Activated naive CD4-positive, alpha-beta T cell treated with anti-CD3 and anti-CD28 coated beads for 36 hours (primary cell): ENCODE data around the gene RFPL1. TPM values are rescaled to one million over a fixed set of nuclear protein-coding genes. Genes with fewer than 3 reads are reported as not detected.

Experiments used
- CTCF ChIA-PET: fragments of 350-600 bp; sonication (Branson Sonifier 250); formaldehyde crosslinking; loops from one replicate; lab custom pipeline; 2021; ENCODE audit warnings: antibody characterized with exemption; lab: Charles Lee
- DNase-seq: peaks from one replicate; pipeline ENCODE4 v3.0.0-alpha.2; 2020
- H3K27ac Mint-ChIP-seq: one replicate; pipeline ENCODE4 v1.8.0; 2021; ENCODE audit warnings: mild to moderate bottlenecking, mixed read lengths
- H3K27me3 Mint-ChIP-seq: one replicate; pipeline ENCODE4 v1.8.0; 2021; ENCODE audit warnings: low read depth, mixed read lengths
- H3K36me3 Mint-ChIP-seq: one replicate; pipeline ENCODE4 v1.8.0; 2021; ENCODE audit warnings: low read depth, mixed read lengths
- H3K4me1 Mint-ChIP-seq: one replicate; pipeline ENCODE4 v1.8.0; 2021; ENCODE audit warnings: low read depth, mixed read lengths
- H3K4me3 Mint-ChIP-seq: one replicate; pipeline ENCODE4 v1.8.0; 2021; ENCODE audit warnings: mild to moderate bottlenecking, moderate library complexity, mixed read lengths
- H3K9me3 Mint-ChIP-seq: one replicate; pipeline ENCODE4 v1.8.0; 2021; ENCODE audit warnings: mixed read lengths
- intact Hi-C: fragments of 100-400 bp; cut with micrococcal nuclease; formaldehyde crosslinking; loops from one replicate; pipeline ENCODE4 v1.15.1; 2023
- total RNA-seq, 2 experiments: library from RNA; stranded (reverse); gene quantifications; one replicate each; pipeline ENCODE4 v1.2.3, GENCODE V29; 2021

The RFPL1 gene
- total RNA-seq, 2 experiments from 2014 or later: not detected

- H3K4me3 Mint-ChIP-seq: no peak overlapping the region
Observed at GRCh38 chr22:29463629-29464028, 25.2 kb downstream of the RFPL1 start.

GRCh38 chr22:29464581-29464980 is 26.2 kb downstream of the RFPL1 start:
- intact Hi-C loops: no loop called here
- H3K4me1 Mint-ChIP-seq: no peaks in the 10 kb centered on the region
- CTCF ChIA-PET: interaction anchor here (1.1 kb wide), 1 partner anchor 10 kb away, joined by 3 read pairs; no protein-coding TSS in a partner anchor
- H3K27ac Mint-ChIP-seq: no peak overlapping the region
- peaks cover 3% of the 10 kb centered on the region for H3K27me3 Mint-ChIP-seq
- no peaks in the 10 kb centered on the region for H3K36me3 Mint-ChIP-seq
- no peak overlapping the region for H3K4me3 Mint-ChIP-seq
- no peak for DNase-seq
- H3K9me3 Mint-ChIP-seq: no peaks in the 10 kb centered on the region

More at GRCh38 chr22:29463629-29464028, 25.2 kb downstream of the RFPL1 start:
- CTCF ChIA-PET: no interaction called here
- Mint-ChIP-seq H3K9me3 (no peaks in the 10 kb centered on the region), H3K27ac (no peak overlapping the region), H3K36me3 (no peaks in the 10 kb centered on the region), H3K4me1 (no peaks in the 10 kb centered on the region), H3K27me3 (peaks cover 3% of the 10 kb centered on the region)
- no peak for DNase-seq
- intact Hi-C loops: no loop called here

- Mint-ChIP-seq H3K36me3 (no peaks in the 10 kb centered on the region), H3K27me3 (peaks cover 9% of the 10 kb centered on the region), H3K9me3 (no peaks in the 10 kb centered on the region), H3K4me1 (no peaks in the 10 kb centered on the region), H3K27ac (no peak overlapping the region), H3K4me3 (peak overlapping the region; percentile 17)
- no peak for DNase-seq
- CTCF ChIA-PET: interaction anchor here (0.7 to 2.5 kb wide), 4 partner anchors 12 to 1066 kb away, joined by 3 to 10 read pairs (median 4); no protein-coding TSS in a partner anchor
- intact Hi-C loops: loop anchor here (1.0 kb wide), 1 partner anchor 74 kb away; no protein-coding TSS in a partner anchor
Observed at GRCh38 chr22:29469755-29470154, 31.4 kb downstream of the RFPL1 start.

- no peaks in the 10 kb centered on the region for H3K36me3 Mint-ChIP-seq
- no peaks in the 10 kb centered on the region for H3K9me3 Mint-ChIP-seq
- no peak overlapping the region for H3K27ac Mint-ChIP-seq
- peak overlapping the region; percentile 32 for H3K4me3 Mint-ChIP-seq
- DNase-seq: peak; percentile 80
- no peaks in the 10 kb centered on the region for H3K4me1 Mint-ChIP-seq
- CTCF ChIA-PET: interaction anchor here (0.6 to 2.5 kb wide), 10 partner anchors 13 to 1065 kb away, joined by 3 to 10 read pairs (median 4); no protein-coding TSS in a partner anchor
- intact Hi-C loops: loop anchor here (1.0 kb wide), 1 partner anchor 75 kb away; no protein-coding TSS in a partner anchor
- peaks cover 9% of the 10 kb centered on the region for H3K27me3 Mint-ChIP-seq
Observed at GRCh38 chr22:29470159-29470855, 31.9 kb downstream of the RFPL1 start.

GRCh38 chr22:29473001-29473400 is 34.6 kb downstream of the RFPL1 start:
- CTCF ChIA-PET: no interaction called here
- H3K4me3 Mint-ChIP-seq: no peak overlapping the region
- H3K36me3 Mint-ChIP-seq: no peaks in the 10 kb centered on the region
- H3K4me1 Mint-ChIP-seq: no peaks in the 10 kb centered on the region
- intact Hi-C loops: no loop called here
- no peak overlapping the region for H3K27ac Mint-ChIP-seq
- no peak for DNase-seq
- H3K9me3 Mint-ChIP-seq: no peaks in the 10 kb centered on the region
- H3K27me3 Mint-ChIP-seq: peaks cover 18% of the 10 kb centered on the region

GRCh38 chr22:29475550-29475949 is 37.2 kb downstream of the RFPL1 start:
- no peaks in the 10 kb centered on the region for H3K36me3 Mint-ChIP-seq
- H3K9me3 Mint-ChIP-seq: no peaks in the 10 kb centered on the region
- H3K27ac Mint-ChIP-seq: no peak overlapping the region
- peaks cover 5% of the 10 kb centered on the region for H3K4me1 Mint-ChIP-seq
- no peak overlapping the region for H3K4me3 Mint-ChIP-seq
- intact Hi-C loops: no loop called here
- CTCF ChIA-PET: interaction anchor here (0.9 kb wide), 1 partner anchor 80 kb away, joined by 3 read pairs; no protein-coding TSS in a partner anchor
- no peak for DNase-seq
- H3K27me3 Mint-ChIP-seq: peaks cover 36% of the 10 kb centered on the region

GRCh38 chr22:29476116-29476515 is 37.7 kb downstream of the RFPL1 start:
- no peak for DNase-seq
- no peaks in the 10 kb centered on the region for H3K36me3 Mint-ChIP-seq
- peaks cover 5% of the 10 kb centered on the region for H3K4me1 Mint-ChIP-seq
- intact Hi-C loops: no loop called here
- peaks cover 33% of the 10 kb centered on the region for H3K27me3 Mint-ChIP-seq
- H3K27ac Mint-ChIP-seq: no peak overlapping the region
- H3K4me3 Mint-ChIP-seq: no peak overlapping the region
- H3K9me3 Mint-ChIP-seq: no peaks in the 10 kb centered on the region
- CTCF ChIA-PET: no interaction called here

GRCh38 chr22:29477723-29478318 is 39.4 kb downstream of the RFPL1 start:
- H3K27ac Mint-ChIP-seq: no peak overlapping the region
- no peak for DNase-seq
- CTCF ChIA-PET: no interaction called here
- no peak overlapping the region for H3K4me3 Mint-ChIP-seq
- intact Hi-C loops: no loop called here
- no peaks in the 10 kb centered on the region for H3K36me3 Mint-ChIP-seq
- peaks cover 12% of the 10 kb centered on the region for H3K4me1 Mint-ChIP-seq
- H3K27me3 Mint-ChIP-seq: peaks cover 42% of the 10 kb centered on the region
- H3K9me3 Mint-ChIP-seq: no peaks in the 10 kb centered on the region

GRCh38 chr22:29478326-29479276 is 40.2 kb downstream of the RFPL1 start:
- H3K36me3 Mint-ChIP-seq: no peaks in the 10 kb centered on the region
- H3K4me3 Mint-ChIP-seq: no peak overlapping the region
- CTCF ChIA-PET: no interaction called here
- no peaks in the 10 kb centered on the region for H3K9me3 Mint-ChIP-seq
- no peak overlapping the region for H3K27ac Mint-ChIP-seq
- H3K4me1 Mint-ChIP-seq: peaks cover 12% of the 10 kb centered on the region
- peak; percentile 37 for DNase-seq
- intact Hi-C loops: no loop called here
- peaks cover 42% of the 10 kb centered on the region for H3K27me3 Mint-ChIP-seq

- DNase-seq: no peak
- CTCF ChIA-PET: interaction anchor here (0.6 kb wide), 1 partner anchor 11 kb away, joined by 3 read pairs; no protein-coding TSS in a partner anchor
- intact Hi-C loops: no loop called here
- no peaks in the 10 kb centered on the region for H3K36me3 Mint-ChIP-seq
- no peaks in the 10 kb centered on the region for H3K9me3 Mint-ChIP-seq
- no peak within 1 kb of the TSS for H3K27ac Mint-ChIP-seq
- peak within 1 kb of the TSS; percentile 49 for H3K4me3 Mint-ChIP-seq
- H3K4me1 Mint-ChIP-seq: peaks cover 12% of the 10 kb centered on the region
- peaks cover 42% of the 10 kb centered on the region for H3K27me3 Mint-ChIP-seq
Observed at GRCh38 chr22:29479417-29480261, 41.3 kb downstream of the RFPL1 start, which contains the start of gene NEFH. Gene NEFH (plus strand): TSS chr22:29480218. CDS start chr22:29480263, 45 bp downstream.

GRCh38 chr22:29480262-29480511 is 41.8 kb downstream of the RFPL1 start:
- peaks cover 12% of the 10 kb centered on the region for H3K4me1 Mint-ChIP-seq
- H3K36me3 Mint-ChIP-seq: no peaks in the 10 kb centered on the region
- no peak overlapping the region for H3K27ac Mint-ChIP-seq
- CTCF ChIA-PET: interaction anchor here (0.6 kb wide), 1 partner anchor 12 kb away, joined by 3 read pairs; no protein-coding TSS in a partner anchor
- intact Hi-C loops: no loop called here
- H3K9me3 Mint-ChIP-seq: no peaks in the 10 kb centered on the region
- DNase-seq: no peak
- peaks cover 42% of the 10 kb centered on the region for H3K27me3 Mint-ChIP-seq
- no peak overlapping the region for H3K4me3 Mint-ChIP-seq
